ENCODE data around the gene ZNF438. TPM values are rescaled to one million over a fixed set of nuclear protein-coding genes. Genes with fewer than 3 reads are reported as not detected.

The ZNF438 gene
- total and polyA plus RNA-seq, 2 of the 8 experiments (the other 6 are each of a cell fraction or from before 2014, with no cell fraction given) = 0.95 to 1.7 TPM

DNA sequence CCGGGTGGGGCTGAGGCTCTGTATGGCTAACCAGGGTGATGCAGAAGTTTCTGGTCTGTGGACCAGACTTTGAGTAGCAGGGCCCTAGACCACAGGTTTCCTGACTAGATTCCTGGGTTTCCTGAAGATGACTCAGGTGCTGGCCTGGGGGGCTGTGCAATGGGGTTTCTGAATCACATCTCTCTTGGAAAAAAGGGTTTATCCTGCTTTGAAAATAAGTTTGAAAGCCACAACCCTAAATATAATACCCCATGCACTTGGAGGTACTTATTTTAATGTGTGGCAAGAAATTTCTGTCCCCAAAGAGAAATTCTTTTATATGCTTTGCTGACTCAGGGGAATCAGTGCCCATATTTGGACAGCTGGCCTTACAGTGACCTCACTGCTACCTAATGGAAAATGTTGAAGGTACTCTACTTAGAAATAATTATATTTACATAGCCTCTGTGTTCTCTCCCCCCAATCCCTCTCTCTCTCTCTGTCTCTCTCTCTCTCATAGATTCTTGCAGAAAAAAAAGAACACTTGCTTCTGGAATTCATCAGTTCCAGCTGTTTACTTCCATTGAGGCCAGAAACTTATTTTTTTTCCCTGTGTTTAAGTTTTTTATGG, 217.7 kb downstream of the ZNF438 start:
- Histone ChIP-seq H2AK5ac (ENCODE audit: low read depth, low read length) (no peak overlapping the region), H3K4me2 (ENCODE audit: insufficient read depth in 1 of 2, low read depth in 2 of 2, low read length in 2 of 2) (no peak overlapping the region), H3K9ac (replicated peaks in 1 of 4; ENCODE audit: extremely low read depth in 1 of 4, low read depth in 3 of 4, low read length in 3 of 4) (no peak overlapping the region), H4K8ac (ENCODE audit: extremely low read depth, insufficient read depth, low read length) (no peak overlapping the region), H3K4ac (replicated peaks; ENCODE audit: insufficient read length, low read depth, low read length) (no peak overlapping the region), H3K79me1 (ENCODE audit: low read depth, low read length) (no peaks in the 10 kb centered on the region), H3K79me2 (ENCODE audit: control insufficient read depth in 1 of 2, insufficient read depth in 2 of 2, low read length in 2 of 2) (no peaks in the 10 kb centered on the region), H2BK5ac (ENCODE audit: low read depth, low read length) (no peak overlapping the region), H3K18ac (ENCODE audit: extremely low read depth, low read length) (no peak overlapping the region), H3K23ac (ENCODE audit: insufficient read length) (no peak overlapping the region), H2BK120ac (replicated peaks; ENCODE audit: low read depth, low read length) (no peak overlapping the region), H3K27ac (ENCODE audit: low read depth, low read length) (no peak overlapping the region), H3K56ac (replicated peaks; ENCODE audit: insufficient read length, low read depth, low read length) (no peak overlapping the region), H2BK20ac (ENCODE audit: low read length) (no peak overlapping the region), H4K91ac (replicated peaks; ENCODE audit: insufficient read length, low read length) (no peak overlapping the region), H3K23me2 (ENCODE audit: low read depth, low read length) (no peaks in the 10 kb centered on the region; the same call in 1 of the 2 replicates), H2AFZ (ENCODE audit: low read length) (no peak overlapping the region), H2BK15ac (ENCODE audit: low read length) (no peak overlapping the region), H4K5ac (ENCODE audit: insufficient read length, low read depth, low read length) (no peak overlapping the region), H3K4me1 (replicated peaks in 1 of 4; ENCODE audit: control insufficient read depth in 3 of 4, insufficient read depth in 4 of 4, low read length in 3 of 4) (peaks cover 0 to 5% (median 1%) of the 10 kb centered on the region in 4 experiments; a peak in 2 of 7 replicates), H3K27me3 (replicated peaks in 1 of 4; ENCODE audit: control insufficient read depth in 3 of 4, extremely low read depth in 1 of 4, insufficient read depth in 3 of 4, low read length in 3 of 4) (no peaks in the 10 kb centered on the region; a peak in 1 of 7 replicates), H4K20me1 (replicated peaks in 1 of 2; ENCODE audit: control insufficient read depth in 1 of 2, insufficient read depth in 2 of 2, low read length in 2 of 2) (no peaks in the 10 kb centered on the region), H3K14ac (ENCODE audit: insufficient read length) (no peak overlapping the region), H3K4me3 (ENCODE audit: extremely low read depth in 1 of 4, insufficient read depth in 2 of 4, low read depth in 3 of 4, low read length in 4 of 4) (no peak overlapping the region), H3K36me3 (ENCODE audit: control insufficient read depth in 2 of 4, insufficient read depth in 4 of 4, low read length in 3 of 4) (no peaks in the 10 kb centered on the region), H3K9me3 (ENCODE audit: insufficient read depth in 2 of 2, low read depth in 1 of 2, low read length in 1 of 2) (no peaks in the 10 kb centered on the region), H2BK12ac (ENCODE audit: low read depth, low read length) (no peak overlapping the region)
- ChIA-PET POLR2A (ENCODE audit: partially characterized antibody) (no interaction called here), CTCF (ENCODE audit: partially characterized antibody) (no interaction called here)
- DNase-seq (ENCODE audit: low read depth in 1 of 2, low spot score in 2 of 2) = no peak
- WGBS, 2 experiments (ENCODE audit: extremely low coverage in 1 of 2, insufficient coverage in 1 of 2, insufficient read length in 1 of 2, insufficient replicate concordance in 2 of 2, low coverage in 1 of 2, low lambda C conversion rate in 2 of 2, missing lambda C conversion rate in 1 of 2) = 83% methylated on average over 1 of the region's 1 CpG; no CpG with 5 or more reads in 1 of the 2 experiments
- FAIRE-seq = no peak
- no peak for TF ChIP-seq KDM4A (IDR thresholded peaks at IDR 0.05; ENCODE audit: low read depth, low read length, severe bottlenecking)
